NCI-H2227 treated with DMSO at 0.1 percent for 48 hours (cell line): ENCODE results near the gene SPATA45.

ENCODE experiments used
- DNase-seq: peaks from one replicate; lab custom pipeline; 2025; lab: John Stamatoyannopoulos, UW

SPATA45 gene

GRCh38 chr1:212828395-212828794 lies 19.1 kb downstream of the SPATA45 start:
- DNase-seq, result no peak

- no peak for DNase-seq
These were observed 19.6 kb downstream of the SPATA45 start for GRCh38 chr1:212827831-212828278.

GRCh38 chr1:212827171-212827776 lies 20.2 kb downstream of the SPATA45 start:
- DNase-seq, result no peak

- DNase-seq, result no peak
These were observed 21.5 kb downstream of the SPATA45 start for GRCh38 chr1:212825798-212826452.

- DNase-seq, result no peak
These were observed 23.2 kb downstream of the SPATA45 start for GRCh38 chr1:212824201-212824600.

- DNase-seq, result no peak
These were observed 24.5 kb downstream of the SPATA45 start for GRCh38 chr1:212822956-212823355.

GRCh38 chr1:212820969-212821368 lies 26.5 kb downstream of the SPATA45 start:
- DNase-seq, result no peak

- no peak for DNase-seq
These were observed 27.7 kb downstream of the SPATA45 start for GRCh38 chr1:212819726-212820125.

GRCh38 chr1:212816567-212817278 lies 30.7 kb downstream of the SPATA45 start:
- no peak for DNase-seq

- no peak for DNase-seq
These were observed 32.7 kb downstream of the SPATA45 start for GRCh38 chr1:212814537-212815334.

- DNase-seq, result no peak
These were observed 41.7 kb downstream of the SPATA45 start for GRCh38 chr1:212805767-212806166.

GRCh38 chr1:212797681-212798080 lies 49.8 kb downstream of the SPATA45 start:
- no peak for DNase-seq

GRCh38 chr1:212794561-212795014 lies 52.9 kb downstream of the SPATA45 start:
- no peak for DNase-seq

GRCh38 chr1:212792396-212792908 lies 55.0 kb downstream of the SPATA45 start:
- peak; percentile 2 for DNase-seq

GRCh38 chr1:212791676-212792395 lies 55.6 kb downstream of the SPATA45 start, which contains the start of the genes NSL1 and TATDN3:
Gene NSL1 (minus strand): TSS chr1:212791777. CDS start chr1:212791763, 14 bp downstream.
Gene TATDN3 (plus strand): TSS chr1:212791894. CDS start chr1:212791922, 28 bp downstream.
- peak; percentile 94 for DNase-seq

- peak; percentile 56 for DNase-seq
These were observed 56.2 kb downstream of the SPATA45 start for GRCh38 chr1:212791261-212791675.

GRCh38 chr1:212785871-212786270 lies 61.6 kb downstream of the SPATA45 start:
- no peak for DNase-seq

- DNase-seq, result no peak
These were observed 63.5 kb downstream of the SPATA45 start for GRCh38 chr1:212783976-212784375.

- peak; percentile 15 for DNase-seq
These were observed 64.9 kb downstream of the SPATA45 start for GRCh38 chr1:212782422-212783154.

GRCh38 chr1:212781225-212781624 lies 66.2 kb downstream of the SPATA45 start:
- DNase-seq, result no peak
